ENCODE results near the gene KRTCAP3.

GRCh38 chr2:27427863-27428212 is 14.3 kb upstream of the KRTCAP3 start:
- TF ChIP-seq BCL11A (IDR thresholded peaks at IDR 0.05; ENCODE audit: low read depth in 2 of 2, low read length in 2 of 2) (no peak), BRCA1 (IDR thresholded peaks at IDR 0.05; ENCODE audit: low read depth, low read length) (no peak), ATF3 (IDR thresholded peaks at IDR 0.05; ENCODE audit: insufficient read depth, low read depth, low read length) (no peak), SP1 (IDR thresholded peaks at IDR 0.05; ENCODE audit: low read depth, low read length) (no peak), EP300 (IDR thresholded peaks at IDR 0.05; ENCODE audit: borderline replicate concordance in 1 of 2, low read depth in 2 of 2, low read length in 2 of 2) (no peak), CTCF (IDR thresholded peaks at IDR 0.05; ENCODE audit: control extremely low read depth in 1 of 3, insufficient read depth in 1 of 3, low read depth in 1 of 3, low read length in 3 of 3) (no peak), CHD2 (IDR thresholded peaks at IDR 0.05; ENCODE audit: low read length) (no peak), SUZ12 (IDR thresholded peaks at IDR 0.05; ENCODE audit: low read length) (no peak), POLR2AphosphoS5 (IDR thresholded peaks at IDR 0.05; ENCODE audit: low read depth, low read length) (no peak), TAF1 (IDR thresholded peaks at IDR 0.05; ENCODE audit: low read depth, low read length) (no peak), MAFK (IDR thresholded peaks at IDR 0.05; ENCODE audit: low read depth, low read length) (no peak), POLR2A (IDR thresholded peaks at IDR 0.05; ENCODE audit: control extremely low read depth in 1 of 2, low read depth in 2 of 2, low read length in 2 of 2) (no peak), ZNF274 (IDR thresholded peaks at IDR 0.05; ENCODE audit: borderline replicate concordance, extremely low read depth, low read length) (no peak)
